NCI-H82 (cell line): ENCODE measurements around the gene HS3ST6.
A peak's percentile ranks its signal among the peaks of the same experiment; 100 is the strongest.
"Not testable (repeated sequence)": the region's sequence is repeated elsewhere in the genome, so short reads cannot be mapped to it uniquely, and the experiment has no call there.

ENCODE experiments used
- DNase-seq: peaks from one replicate; lab custom pipeline; 2025; lab: John Stamatoyannopoulos, UW

Gene HS3ST6

DNA sequence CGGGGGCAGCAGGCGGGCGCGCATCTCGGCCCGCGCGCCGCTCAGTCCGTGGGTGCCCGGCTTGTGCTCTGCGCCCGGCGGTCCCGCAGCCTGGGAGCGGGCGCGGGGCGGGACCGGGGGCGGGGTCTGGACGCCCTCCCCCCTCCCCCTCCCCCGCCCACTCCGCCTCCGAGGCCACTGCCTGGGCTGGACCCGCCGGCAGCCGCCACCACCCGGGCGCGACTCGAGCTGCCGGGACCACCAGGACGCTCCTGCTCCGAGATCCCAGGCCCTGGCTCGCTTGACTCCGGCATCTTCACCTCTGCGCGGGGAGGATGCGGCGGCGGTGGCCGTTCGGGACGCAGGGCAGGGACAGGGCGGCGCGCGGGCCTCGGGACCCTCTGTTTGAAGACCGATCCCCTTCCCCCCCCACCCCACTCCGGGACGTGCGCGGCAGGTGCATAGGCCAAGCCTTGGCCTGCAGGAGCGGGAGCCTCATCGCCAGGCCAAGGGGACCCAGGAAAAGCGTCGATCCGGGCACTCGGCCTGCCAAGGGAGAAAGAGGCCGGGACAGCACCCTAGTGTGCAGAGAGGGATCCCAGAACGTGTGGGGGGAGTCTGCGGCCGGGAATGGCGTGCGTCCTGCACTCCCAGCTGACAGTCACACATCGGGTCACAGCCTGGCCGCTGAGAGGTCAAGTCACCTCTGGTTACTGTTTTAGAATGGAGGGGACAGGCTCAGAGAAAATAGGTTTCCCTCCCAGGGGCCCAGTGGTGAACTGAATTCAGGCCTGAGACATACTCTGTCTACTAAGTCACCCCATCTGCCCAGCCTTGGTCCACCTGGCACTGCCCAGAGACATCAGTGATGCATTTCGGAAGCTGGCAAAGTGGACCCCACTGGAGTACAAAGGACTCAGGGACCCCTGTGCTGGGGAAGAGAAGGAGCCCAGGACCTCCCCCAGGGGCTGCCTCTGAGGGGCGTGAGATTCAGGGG lies at the start of gene HS3ST6:
Gene HS3ST6, minus strand, starts transcription at position 65 of the 976 bp plus-strand sequence. CDS start 92 bp downstream, outside the sequence.
- no peak for DNase-seq

DNA sequence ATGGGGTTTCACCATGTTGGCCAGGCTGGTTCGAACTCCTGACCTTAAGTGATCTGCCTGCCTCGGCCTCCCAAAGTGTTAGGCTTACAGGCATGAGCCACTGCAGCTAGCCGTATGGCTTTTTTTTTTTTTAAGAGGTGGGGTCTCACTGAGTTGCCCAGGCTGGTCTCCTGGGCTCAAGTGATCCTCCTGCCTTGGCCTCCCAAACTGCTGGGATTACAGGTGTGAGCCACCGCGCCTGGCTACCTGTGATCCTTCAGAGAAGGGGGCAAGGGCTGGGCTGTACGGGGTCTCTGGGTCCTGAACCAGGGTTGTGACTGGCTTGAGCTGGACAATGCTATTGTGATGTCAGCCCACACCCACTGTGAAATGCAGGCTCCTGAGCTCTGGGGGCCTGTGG lies 48.2 kb upstream of the HS3ST6 start, which contains the start of gene RNF151:
Gene RNF151, plus strand, starts transcription at position 397 of the 400 bp plus-strand sequence. CDS start 26 bp downstream, outside the sequence.
- DNase-seq = no peak

DNA sequence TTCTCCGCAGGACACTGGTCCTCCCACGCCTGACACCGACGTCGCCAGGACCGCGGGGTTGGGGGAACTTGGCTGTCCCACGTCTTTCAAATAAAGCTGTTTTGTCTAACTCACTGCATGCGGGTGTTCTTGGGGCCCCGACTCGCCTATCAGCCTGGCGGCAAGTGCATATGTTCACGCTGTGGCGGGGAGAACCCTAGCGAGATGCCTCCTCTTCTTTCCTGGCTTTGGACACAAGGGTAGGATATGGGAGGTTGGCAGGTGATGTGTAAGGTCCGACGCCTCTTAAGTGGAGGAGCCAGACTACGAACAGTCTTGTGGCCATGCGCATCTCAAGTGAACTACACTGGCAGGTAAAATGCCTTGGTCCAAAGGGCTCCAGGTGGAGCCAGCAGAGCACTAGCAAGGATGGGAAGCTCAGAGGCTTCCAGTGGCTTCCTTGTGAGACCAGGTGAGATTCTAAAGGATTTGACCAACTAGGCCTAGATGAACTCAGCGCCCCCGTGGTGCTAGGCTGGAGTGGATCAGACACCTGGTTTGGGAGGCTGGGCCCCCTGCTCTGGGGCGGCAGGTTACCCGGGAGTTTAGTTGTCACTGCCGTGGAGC lies 47.3 kb upstream of the HS3ST6 start:
- DNase-seq = peak; percentile 31

DNA sequence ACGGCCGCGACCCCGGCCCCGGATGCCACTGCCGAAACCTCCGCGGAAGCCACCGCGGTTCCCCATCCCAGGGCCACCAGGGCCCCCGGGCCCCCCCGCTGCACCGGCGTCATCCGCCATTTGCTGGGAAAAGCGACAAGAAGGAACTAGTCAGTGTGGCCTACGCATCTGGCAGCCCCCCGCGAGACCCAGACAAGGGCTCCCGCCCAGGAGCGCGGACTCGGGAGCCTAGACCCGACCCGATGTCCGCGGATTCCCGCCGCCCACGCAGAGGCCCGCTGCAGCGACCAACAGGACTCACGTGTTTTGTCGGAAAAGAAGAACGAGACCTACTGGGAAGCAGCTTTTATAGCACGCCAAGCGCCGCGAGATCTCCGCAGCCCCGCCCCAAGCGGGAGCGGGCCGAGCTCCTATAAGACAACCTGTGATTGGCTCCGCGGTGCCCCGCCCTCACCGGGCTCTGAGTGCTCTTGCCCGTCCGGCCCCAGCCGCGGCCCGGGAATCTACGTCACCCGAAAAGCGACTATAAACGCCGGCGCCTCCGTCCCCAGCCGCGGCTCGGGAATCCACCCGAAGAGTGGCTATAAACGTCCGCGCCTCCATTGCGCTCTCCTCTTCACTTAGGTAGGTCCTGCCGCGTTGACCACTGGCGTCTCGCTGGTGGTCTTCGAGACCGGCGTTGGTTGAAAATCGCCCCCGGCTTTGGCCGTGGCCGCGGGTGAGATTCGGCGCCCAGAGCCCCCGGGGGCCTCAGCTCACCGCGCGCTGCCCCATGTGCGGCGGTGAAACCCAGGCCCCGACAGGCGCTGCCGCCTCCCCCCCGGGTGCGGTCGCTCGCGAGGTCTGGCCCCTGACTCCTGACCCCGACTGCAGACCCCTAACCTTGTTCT lies 46.5 kb upstream of the HS3ST6 start, which contains the start of gene RPS2:
Gene RPS2, minus strand, starts transcription at position 321 of the 890 bp plus-strand sequence. Its CDS starts 201 bp downstream, at position 120.
- peak; percentile 100 for DNase-seq

DNA sequence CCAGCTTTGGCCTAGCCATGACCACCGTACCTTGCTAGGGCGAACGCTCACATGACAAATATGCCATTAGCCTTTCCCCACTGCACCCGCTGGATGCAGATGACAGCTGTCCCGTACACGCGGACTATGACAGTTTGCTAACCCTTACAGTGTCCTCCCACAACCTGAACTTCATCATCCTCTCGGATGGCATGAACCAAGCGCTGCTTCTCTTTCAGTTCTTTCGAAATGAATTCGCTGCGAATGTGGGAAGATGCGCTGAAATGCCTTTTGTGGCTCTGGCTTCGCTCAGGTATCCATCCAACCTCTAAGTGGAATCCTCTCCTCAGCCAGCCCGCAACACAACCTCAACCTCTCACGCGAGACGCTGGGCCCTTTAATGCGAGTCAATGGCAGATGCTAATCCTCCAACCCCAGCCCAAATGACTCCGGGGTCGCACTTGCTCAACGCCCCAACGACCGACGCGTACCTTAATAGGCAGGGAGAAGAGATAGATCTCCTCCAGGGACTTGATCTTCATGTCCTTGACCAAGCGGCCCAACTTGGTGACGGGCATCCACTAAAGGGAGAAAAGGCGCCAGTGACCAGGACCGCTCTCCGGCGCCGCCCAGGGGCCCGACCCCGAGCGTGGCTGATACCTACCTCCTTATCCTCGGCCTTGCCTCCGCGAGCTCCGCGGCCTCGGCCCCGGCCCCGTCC lies 45.7 kb upstream of the HS3ST6 start:
- peak; percentile 50 for DNase-seq

DNA sequence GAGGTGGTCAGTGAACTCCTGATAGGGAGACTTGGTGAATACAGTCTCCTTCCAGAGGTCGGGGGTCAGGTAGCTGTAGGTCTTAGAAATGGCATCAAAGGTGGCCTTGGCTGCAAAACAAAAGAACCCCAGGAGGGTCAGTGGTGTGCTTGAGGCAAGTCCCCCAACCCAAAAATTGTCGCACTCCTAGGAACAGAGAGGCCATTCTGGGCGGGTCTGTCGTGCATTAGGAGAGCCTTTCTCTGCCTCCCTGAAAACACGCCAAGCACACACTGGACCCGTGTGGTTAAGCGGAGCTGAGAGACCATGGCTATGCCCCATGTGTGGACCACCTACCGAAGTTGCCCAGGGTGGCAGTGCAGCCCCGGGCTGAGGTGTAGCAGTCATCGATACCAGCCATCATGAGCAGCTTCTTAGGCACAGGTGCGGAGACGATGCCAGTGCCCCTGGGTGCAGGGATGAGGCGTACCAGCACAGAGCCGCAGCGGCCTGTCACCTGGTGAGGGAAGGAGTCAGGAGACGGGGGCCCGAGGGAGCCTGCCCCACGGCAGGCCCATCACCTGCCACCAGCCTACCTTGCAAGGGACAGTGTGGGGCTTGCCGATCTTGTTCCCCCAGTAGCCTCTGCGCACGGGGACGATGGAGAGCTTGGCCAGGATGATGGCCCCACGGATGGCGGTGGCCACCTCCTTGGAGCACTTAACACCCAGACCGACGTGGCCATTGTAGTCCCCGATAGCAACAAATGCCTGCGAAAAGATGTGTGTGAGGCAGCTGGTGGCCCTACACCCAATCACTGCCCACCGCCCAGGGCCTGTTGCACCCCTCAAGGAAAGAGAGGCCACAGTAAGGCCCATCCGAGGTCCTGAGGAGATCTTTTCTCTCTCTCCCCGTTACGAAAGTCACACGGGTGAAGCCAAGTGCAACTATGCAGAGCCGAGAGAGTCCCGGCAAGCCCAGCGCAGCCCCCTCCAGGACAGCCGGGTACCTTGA lies 44.2 kb upstream of the HS3ST6 start:
- not testable (repeated sequence) for DNase-seq

DNA sequence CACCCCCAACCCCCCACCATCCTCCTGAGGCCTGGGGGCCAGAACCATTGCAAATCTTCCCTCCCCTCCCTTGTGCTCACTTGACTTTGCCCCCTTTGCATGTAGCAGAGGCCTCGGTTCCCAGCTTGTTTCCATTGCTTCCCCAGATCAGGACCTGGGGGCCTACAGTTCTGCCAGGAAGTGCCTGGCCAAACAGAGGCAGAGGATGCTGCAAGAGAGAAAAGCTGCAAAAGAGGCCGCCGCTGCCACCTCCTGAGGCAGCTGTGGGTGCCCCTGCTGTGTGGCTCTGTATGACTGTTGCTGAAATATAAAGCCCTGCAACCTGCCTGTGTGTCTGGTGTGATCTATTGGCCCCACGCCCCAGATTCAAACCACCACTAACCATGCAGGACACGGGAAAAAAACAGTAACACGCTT lies 43.4 kb upstream of the HS3ST6 start:
- peak; percentile 74 for DNase-seq

DNA sequence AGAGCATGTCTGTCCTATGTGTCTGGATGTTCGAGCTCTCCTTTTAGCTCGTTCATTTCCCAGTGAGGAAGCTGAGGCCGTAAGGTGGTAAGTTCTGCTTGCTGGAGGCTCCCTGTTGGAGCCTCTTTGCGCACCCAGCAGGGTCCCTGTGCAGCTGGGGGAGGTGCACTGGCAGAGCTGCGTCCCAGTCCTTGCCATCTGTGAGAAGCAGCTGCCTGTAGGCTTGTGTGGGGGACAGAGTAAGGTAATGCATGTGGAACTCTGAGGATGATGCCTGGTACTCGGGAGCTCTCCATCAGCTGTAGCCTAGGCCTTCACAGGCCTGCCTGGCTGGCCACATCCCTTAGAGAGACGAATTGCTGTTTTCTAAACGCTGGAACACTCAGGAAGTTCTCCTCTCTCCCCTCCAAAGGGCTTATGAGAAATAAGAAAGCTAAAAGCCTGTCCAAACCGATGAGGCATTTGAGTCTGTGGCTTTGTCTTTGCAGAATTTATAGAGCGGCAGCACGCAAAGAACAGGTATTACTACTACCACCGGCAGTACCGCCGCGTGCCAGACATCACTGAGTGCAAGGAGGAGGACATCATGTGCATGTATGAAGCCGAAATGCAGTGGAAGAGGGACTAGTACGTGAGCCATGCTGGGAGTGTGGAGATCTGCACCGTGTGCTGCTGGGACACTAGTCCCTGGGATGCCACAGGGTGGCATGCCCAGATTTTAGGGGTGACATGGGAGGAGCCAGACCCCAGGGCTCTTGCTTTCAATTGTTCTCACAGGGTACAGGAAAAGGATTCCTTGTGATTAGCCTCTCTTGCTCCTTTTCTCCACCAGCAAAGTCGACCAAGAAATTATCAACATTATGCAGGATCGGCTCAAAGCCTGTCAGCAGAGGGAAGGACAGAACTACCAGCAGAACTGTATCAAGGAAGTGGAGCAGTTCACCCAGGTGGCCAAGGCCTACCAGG lies 42.7 kb upstream of the HS3ST6 start:
- DNase-seq = peak; percentile 93

DNA sequence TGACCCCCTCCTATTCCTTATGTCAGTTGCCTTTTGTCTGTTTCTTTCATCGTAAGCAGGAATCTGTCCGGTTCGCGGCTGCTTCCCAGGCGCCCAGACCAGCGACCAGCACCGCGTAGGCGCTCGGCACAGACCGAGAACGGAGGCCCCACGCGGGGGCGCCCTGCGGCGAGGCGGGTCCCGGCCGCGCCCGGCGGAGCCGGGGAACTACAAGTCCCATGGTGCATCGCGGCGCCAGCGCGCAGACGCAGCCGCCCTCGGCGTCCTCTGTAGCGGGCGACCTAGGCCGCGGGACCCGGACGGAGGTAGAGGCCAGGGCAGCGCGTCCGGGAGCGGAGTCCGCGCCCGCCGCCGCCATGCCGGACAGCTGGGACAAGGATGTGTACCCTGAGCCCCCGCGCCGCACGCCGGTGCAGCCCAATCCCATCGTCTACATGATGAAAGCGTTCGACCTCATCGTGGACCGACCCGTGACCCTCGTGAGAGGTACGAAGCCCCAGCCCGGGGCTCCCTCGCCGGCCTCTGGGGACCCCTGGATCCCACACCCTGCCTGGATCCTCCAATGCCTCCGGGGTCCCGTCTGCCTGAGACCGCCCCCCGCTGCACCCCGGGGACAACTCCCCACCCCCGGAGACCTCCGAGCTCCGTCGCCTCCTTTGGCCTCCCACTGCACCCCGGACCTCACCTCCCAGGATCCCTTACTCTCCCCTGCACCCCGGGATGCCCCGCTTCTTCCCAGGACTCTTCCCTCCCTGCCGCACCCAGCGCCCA lies 41.2 kb upstream of the HS3ST6 start, which contains the start of gene NDUFB10:
Gene NDUFB10, plus strand, starts transcription at position 270 of the 771 bp plus-strand sequence. Its CDS starts 87 bp downstream, at position 357.
- peak; percentile 94 for DNase-seq

DNA sequence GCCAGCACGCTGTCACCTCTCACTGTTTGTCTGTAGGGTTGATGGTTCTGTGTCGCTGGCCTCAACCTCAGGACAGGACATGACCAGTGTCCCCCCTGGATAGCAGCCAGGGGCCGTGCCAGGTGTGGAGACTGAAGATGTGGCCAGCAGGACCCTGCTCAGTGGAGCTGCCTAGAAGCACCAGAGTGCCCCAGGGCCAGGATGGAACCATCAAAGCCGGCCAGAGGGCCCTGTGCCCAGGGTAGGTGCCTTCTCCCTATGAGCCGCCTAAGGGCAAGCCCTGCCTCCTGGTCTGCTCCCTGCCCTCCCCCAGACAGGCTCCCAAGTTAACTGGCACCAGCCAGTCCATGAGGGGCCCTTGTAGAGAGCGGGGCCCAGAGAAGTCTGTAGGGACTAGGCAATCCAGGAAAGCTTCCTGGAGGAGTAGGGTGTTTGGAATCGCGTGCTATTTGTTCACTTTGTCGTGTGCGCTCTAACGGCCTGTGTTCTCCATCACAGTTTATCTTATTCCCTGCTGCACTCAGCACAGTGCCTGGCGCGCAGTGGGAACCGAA lies 40.6 kb upstream of the HS3ST6 start:
- no peak for DNase-seq

DNA sequence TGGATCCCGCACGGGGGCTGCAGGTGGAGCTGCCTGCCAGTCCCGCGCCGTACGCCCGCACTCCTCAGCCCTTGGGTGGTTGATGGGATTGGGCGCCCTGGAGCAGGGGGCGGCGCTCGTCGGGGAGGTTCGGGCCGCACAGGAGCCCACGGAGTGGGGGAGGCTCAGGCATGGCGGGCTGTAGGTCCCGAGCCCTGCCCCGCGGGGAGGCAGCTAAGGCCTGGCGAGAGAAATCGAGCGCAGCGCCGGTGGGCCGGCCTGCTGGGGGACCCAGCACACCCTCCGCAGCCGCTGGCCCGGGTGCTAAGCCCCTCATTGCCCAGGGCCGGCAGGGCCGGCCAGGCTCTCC lies 39.9 kb upstream of the HS3ST6 start:
- not testable (repeated sequence) for DNase-seq

DNA sequence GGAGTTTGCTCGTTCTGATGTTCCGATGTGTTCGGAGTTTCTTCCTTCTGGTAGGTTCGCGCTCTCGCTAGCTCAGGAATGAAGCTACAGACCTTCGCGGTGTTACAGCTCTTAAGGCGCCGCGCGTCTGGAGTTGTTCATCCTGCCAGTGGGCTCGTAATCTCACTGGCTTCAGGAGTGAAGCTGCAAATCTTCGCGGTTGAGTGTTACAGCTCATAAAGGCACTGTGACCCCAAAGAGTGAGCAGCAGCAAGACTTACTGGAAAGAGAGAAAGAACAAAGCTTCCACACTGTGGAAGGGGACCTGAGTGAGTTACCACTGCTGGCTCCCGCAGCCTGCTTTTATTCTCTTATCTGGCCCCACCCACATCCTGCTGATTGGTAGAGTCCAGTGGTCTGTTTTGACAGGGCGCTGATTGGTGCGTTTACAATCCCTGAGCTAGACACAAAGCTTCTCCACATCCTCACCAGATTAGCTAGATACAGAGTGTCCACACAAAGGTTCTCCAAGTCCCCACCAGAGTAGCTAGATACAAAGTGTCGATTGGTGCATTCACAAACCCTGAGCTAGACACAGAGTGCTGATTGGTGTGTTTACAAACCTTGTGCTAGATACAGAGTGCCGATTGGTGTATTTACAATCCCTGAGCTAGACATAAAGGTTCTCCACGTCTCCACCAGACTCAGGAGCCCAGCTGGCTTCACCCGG lies 39.4 kb upstream of the HS3ST6 start:
- DNase-seq = not testable (repeated sequence)

DNA sequence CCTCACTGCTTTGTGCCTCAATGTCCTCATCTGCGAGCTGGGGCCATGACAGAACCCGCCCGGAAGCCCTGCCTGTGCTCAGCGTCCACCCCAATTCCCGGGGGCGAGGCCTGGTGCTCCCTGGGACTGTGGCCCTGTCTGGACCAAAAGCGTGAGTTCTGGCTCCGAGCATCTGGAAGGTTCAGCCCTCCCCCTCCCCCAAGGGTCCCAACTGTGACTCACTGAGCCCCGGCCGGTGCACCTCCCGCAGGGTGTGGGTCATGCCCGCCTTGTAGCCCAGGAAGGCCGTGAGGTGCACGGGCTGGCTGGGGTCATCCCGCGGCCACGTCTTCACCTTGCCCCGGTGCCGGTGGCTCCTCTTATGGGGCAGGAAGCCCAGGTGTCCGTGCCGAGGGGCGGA lies 35.5 kb upstream of the HS3ST6 start:
- DNase-seq = no peak

DNA sequence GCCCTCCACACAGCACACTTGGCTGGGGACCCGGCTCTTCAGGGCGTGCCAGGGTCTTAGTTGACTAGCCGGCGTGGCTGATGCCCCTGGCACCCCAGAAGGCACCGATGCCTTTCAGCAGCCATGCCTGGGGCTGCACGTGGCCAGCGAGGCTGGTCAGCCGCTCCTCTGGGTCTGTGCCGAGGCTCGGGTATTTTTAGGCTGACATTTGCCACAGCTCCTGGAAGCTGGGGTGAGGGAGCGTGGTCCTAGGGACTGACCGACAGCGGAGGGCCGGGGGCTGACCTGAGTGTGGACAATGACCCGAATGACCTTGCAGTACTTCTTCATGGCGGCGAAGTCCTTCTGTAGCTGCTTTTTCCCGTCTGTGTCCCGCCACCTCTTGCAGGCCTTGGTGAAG lies 32.3 kb upstream of the HS3ST6 start:
- DNase-seq = no peak

DNA sequence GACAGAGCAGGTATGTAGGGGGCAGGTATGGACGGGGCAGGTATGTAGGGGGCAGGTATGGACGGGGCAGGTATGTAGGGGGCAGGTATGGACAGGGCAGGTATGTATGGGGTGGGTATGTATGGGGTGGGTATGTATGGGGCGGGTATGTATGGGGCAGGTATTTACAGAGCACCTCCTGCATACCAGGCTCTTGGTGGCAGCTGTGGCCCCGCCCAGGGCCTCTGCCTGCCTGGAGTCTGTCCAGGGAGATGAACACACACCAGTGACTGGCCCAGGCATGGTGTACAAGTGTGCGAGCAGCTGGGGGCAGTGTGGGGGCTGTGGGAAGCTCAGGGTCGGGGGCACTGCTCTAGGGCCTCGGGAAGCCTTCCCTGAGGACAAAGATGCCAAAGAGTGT lies 31.8 kb upstream of the HS3ST6 start:
- no peak for DNase-seq

DNA sequence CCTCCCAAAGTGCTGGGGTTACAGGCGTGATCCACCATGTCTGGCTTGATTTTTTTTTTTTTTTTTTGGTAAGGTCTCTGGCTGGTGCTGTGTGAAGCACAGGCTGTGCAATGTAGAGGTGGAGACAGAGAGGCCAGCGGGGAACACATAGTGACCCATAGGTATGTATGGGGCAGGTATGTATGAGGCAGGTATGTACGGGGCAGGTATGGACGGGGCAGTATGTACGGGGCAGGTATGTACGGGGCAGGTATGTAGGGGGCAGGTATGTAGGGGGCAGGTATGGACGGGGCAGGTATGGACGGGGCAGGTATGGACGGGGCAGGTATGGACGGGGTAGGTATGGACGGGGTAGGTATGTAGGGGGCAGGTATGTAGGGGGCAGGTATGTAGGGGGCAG lies 31.3 kb upstream of the HS3ST6 start:
- DNase-seq = no peak

DNA sequence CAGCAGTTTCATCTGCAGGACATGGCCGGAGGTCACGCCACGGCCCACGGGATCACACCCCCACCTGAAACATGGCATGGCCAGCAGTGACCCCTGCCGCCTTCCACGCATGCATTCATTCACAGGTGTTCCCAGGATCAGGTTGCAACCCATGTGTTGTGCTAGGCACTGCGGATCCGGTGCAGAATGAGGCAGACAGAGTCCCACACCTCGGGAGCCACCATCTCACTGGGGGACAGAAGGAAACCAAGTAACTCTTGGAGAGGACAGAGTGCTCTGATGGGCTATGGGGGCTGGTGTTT lies 29.1 kb upstream of the HS3ST6 start:
- DNase-seq = no peak
